Body of pancreas (tissue), 4 donors: ENCODE results near the gene SERPINA1. TPM values are rescaled to one million over a fixed set of nuclear protein-coding genes. Genes with fewer than 3 reads are reported as not detected.

Source experiments
- ATAC-seq: fragments of 150-250 bp; one replicate; pipeline ENCODE4 v1.9.1; 2016
- DNase-seq, 4 donors: peaks; one replicate each; pipeline ENCODE4 v3.0.0-alpha.2; 2019
- H3K27ac ChIP-seq, 4 donors: fragments of 200-600 bp; sonication (generic); 1 replicate in 3 of 4; 2 replicates in 1 of 4; pipeline versions ENCODE4 v1.5.1 to v1.6.1; 2016 to 2019; ENCODE audit warnings: mild to moderate bottlenecking in 1 of 4, mixed read lengths in 1 of 4, moderate library complexity in 1 of 4
- H3K27me3 ChIP-seq, 2 donors: fragments of 200-600 bp; sonication (generic); one replicate each; pipeline ENCODE4 v1.6.0; 2016; ENCODE audit warnings: mild to moderate bottlenecking in 1 of 2
- H3K36me3 ChIP-seq, 2 donors: fragments of 200-600 bp; sonication (generic); replicated peaks in 1 of 2; 2 replicates each; pipeline ENCODE4 v1.5.1; 2016; ENCODE audit warnings: low read depth in 2 of 2; ENCODE audit not compliant: insufficient read depth in 1 of 2
- H3K4me1 ChIP-seq: fragments of 200-600 bp; sonication (generic); one replicate; pipeline ENCODE4 v1.6.0; 2016
- H3K4me3 ChIP-seq, 2 donors: fragments of 200-600 bp; sonication (generic); 1 replicate in 1 of 2; 2 replicates in 1 of 2; pipeline ENCODE4 v1.5.1; 2016 to 2019
- H3K9me3 ChIP-seq, 3 donors: fragments of 200-600 bp; sonication (generic); 1 replicate in 2 of 3; 2 replicates in 1 of 3; pipeline ENCODE4 v1.5.1; 2016
- POLR2A ChIP-seq, 3 donors: fragments of 450-650 bp; IDR thresholded peaks; one replicate each; pipeline ENCODE4 v1.6.1; 2016; ENCODE audit warnings: antibody characterized with exemption in 3 of 3, mild to moderate bottlenecking in 2 of 3
- WGBS, 2 donors: methylation state at CpG; one replicate each; pipeline ENCODE4 v1.1.5; 2017; 5-methylcytosine and 5-hydroxymethylcytosine counted together
- intact Hi-C: fragments of 100-400 bp; cut with DNase I; formaldehyde crosslinking; loops from one replicate; pipeline ENCODE4 v1.15.1; 2023
- total RNA-seq, 2 donors: library from RNA; depleted of rRNA; stranded (reverse); fragments of >200 nt; gene quantifications; one replicate each; pipeline ENCODE4 v1.1.0, GENCODE V29; 2016
- TF ChIP-seq, protein P1 (sequence below), 7 experiments: fragments of 450-650 bp in 4 of 7; fragments of 200-600 bp in 3 of 7; sonication (generic) in 3 of 7; IDR thresholded peaks; one replicate each; pipeline ENCODE4 v1.5.1; 2016 to 2019; ENCODE audit warnings: antibody characterized with exemption in 7 of 7

The SERPINA1 gene
- total RNA-seq, 2 donors from 2014 or later, result 77.8 to 86.4 TPM

DNA sequence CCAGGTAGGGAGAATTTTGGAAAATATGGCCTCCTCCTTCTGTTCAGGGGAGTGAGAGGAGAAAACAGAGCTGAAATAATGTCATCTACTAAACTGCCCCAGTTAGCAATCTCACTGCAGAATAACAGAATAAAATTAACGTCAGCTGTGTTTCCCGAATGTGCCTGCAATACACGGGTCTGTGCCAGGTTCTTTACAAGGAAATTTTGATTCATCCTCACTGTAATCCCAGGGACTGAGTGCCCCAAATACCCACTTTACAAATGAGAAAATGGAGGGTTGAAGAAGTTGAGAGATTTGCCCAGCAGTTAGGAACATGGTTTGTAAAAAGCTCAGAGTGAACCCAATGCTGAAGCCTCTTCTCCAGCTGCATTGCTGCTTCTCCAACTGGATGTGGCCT is 44.0 kb downstream of the SERPINA1 start:
- intact Hi-C loops, result no loop called here
- DNase-seq (no peak), ATAC-seq (no peak)
- Histone ChIP-seq H3K27ac (no peak overlapping the region), H3K4me3 (no peak overlapping the region), H3K36me3 (no peaks in the 10 kb centered on the region), H3K9me3 (no peaks in the 10 kb centered on the region), H3K4me1 (peaks cover 13% of the 10 kb centered on the region), H3K27me3 (no peaks in the 10 kb centered on the region)
- 46 to 68% methylated on average over 3 of the region's 3 CpGs for WGBS, 2 donors
- no peak for TF ChIP-seq POLR2A (IDR thresholded peaks at IDR 0.05)
- TF ChIP-seq, protein P1, sequence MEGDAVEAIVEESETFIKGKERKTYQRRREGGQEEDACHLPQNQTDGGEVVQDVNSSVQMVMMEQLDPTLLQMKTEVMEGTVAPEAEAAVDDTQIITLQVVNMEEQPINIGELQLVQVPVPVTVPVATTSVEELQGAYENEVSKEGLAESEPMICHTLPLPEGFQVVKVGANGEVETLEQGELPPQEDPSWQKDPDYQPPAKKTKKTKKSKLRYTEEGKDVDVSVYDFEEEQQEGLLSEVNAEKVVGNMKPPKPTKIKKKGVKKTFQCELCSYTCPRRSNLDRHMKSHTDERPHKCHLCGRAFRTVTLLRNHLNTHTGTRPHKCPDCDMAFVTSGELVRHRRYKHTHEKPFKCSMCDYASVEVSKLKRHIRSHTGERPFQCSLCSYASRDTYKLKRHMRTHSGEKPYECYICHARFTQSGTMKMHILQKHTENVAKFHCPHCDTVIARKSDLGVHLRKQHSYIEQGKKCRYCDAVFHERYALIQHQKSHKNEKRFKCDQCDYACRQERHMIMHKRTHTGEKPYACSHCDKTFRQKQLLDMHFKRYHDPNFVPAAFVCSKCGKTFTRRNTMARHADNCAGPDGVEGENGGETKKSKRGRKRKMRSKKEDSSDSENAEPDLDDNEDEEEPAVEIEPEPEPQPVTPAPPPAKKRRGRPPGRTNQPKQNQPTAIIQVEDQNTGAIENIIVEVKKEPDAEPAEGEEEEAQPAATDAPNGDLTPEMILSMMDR (IDR thresholded peaks at IDR 0.05), result no peak

DNA sequence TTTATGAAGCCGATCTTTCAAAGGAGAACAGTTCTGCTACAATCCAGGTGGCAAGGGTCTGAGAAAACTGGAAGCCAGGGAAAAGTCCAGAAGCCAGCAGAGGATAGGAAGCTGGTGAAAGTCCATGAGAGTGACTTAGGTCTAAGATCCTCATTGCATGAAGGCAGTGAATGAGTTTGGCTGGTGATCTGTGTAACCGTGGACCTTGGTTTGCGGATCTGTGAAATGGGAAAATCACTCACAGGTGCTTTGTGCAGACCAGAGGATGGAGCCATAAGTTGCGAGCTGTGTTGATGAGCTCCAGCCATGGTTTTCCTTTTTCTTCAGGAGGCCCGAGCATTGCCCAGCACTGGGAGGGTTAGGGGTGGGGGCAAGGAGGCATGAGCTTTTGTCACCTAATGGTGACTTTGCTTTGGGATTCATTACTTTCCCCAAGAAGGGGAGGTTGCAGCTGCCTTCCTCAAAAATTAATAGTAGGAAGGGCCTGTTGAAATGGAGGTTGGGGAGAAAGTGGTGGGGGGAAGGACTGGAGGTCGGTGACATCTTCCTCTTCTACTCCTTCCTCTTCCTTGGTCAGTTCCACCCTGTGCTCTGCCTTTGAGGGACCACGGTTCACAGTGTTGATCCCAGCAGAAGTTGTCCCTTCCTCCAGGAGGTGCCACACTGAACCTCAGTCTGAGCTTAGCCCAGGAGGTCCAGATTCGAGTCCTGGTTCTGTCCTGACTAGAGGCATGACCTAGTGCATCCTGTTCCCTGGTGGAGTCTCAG is 45.0 kb downstream of the SERPINA1 start:
- no peaks in the 10 kb centered on the region for H3K36me3 ChIP-seq
- ATAC-seq, result no peak
- no peaks in the 10 kb centered on the region for H3K9me3 ChIP-seq
- no peak for DNase-seq
- WGBS, 2 donors, result 68 to 73% methylated on average over 8 of the region's 8 CpGs
- peaks cover 13% of the 10 kb centered on the region for H3K4me1 ChIP-seq
- no peak overlapping the region for H3K4me3 ChIP-seq
- intact Hi-C loops, result no loop called here
- H3K27ac ChIP-seq, result no peak overlapping the region
- TF ChIP-seq POLR2A (IDR thresholded peaks at IDR 0.05), result no peak
- TF ChIP-seq, protein P1 (IDR thresholded peaks at IDR 0.05), result no peak
- H3K27me3 ChIP-seq, result no peaks in the 10 kb centered on the region

DNA sequence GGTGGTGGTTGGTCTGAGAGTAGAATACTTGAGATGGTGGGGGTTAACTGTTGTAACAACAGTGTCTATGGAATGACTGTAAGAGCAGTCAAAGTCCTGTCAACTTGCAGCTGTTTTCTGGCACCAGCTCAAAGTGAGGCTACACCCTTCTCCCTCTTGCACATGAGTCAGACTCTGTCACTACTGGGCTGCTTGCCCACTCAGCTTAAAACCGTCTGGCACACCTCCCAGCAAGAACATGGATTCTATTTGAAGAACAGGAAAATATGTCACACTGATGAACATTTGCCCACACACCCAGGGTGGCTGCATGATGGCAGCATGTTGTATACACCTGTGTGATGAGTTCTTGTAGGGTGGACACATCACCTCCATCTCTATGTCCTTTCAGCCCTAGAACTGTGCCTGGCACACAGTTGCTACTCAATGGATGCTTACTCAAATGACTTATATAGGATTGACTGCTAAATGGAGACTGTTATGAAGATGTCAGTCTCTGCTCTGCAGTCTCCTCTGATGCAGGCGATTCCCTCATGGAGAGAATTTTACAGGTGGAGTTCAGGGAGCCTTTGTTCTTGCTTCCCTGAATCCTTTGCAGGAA is 46.0 kb downstream of the SERPINA1 start:
- ATAC-seq (peak; percentile 90), DNase-seq (peak; percentile 78 to 94 (median 90))
- Histone ChIP-seq H3K36me3 (no peaks in the 10 kb centered on the region), H3K4me3 (no peak overlapping the region), H3K27ac (peak overlapping the region; percentile 1 to 71 (median 11)), H3K9me3 (no peaks in the 10 kb centered on the region), H3K27me3 (no peaks in the 10 kb centered on the region), H3K4me1 (peaks cover 13% of the 10 kb centered on the region)
- WGBS, 2 donors, result 23 to 38% methylated on average over 2 of the region's 2 CpGs
- intact Hi-C loops, result no loop called here
- TF ChIP-seq, protein P1 (IDR thresholded peaks at IDR 0.05), result no peak
- TF ChIP-seq POLR2A (IDR thresholded peaks at IDR 0.05), result no peak

DNA sequence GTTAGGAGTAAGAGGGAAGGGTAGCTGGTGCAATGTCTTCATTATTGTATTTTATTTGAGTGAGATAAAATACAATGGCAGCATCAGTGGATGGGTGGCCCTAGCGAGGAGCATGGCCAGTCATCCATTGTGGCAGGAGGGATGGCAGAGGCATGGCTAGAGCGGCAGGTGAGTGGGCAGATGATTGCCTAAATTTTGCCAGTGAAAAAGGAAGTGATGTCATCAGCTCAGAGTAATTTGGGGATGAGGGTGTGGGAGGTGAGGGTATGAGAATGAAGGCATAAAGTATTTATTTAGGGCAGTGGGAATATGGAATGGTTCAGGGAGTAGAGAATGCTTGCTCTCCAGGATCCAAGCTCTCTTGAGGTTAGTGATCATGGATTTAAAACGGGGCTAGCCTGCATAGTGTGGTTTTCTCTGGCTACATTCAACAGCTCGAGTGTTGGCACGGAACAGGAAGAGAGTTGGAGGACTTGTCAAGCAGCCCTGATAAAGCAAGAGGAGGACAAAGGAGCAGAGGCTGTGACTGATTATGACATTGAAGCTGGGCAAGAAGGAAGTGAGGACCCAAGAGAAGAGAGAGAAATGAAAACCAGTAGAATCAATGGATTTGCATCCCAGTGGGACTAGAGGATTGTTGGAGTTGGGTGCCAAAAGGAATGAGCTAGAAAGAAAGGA is 46.6 kb downstream of the SERPINA1 start:
- no peak for DNase-seq
- H3K4me3 ChIP-seq, result no peak overlapping the region
- no peaks in the 10 kb centered on the region for H3K9me3 ChIP-seq
- peaks cover 13% of the 10 kb centered on the region for H3K4me1 ChIP-seq
- peak; percentile 21 for ATAC-seq
- TF ChIP-seq POLR2A (IDR thresholded peaks at IDR 0.05), result no peak
- TF ChIP-seq, protein P1 (IDR thresholded peaks at IDR 0.05), result no peak
- WGBS, 2 donors, result 31 to 43% methylated on average over 5 of the region's 5 CpGs
- no peaks in the 10 kb centered on the region for H3K27me3 ChIP-seq
- intact Hi-C loops, result no loop called here
- no peaks in the 10 kb centered on the region for H3K36me3 ChIP-seq
- peak overlapping the region; percentile 1 to 71 (median 22) for H3K27ac ChIP-seq
